Nephron progenitor cell (in vitro differentiated cells): ENCODE results near the gene PLXNA3.

ENCODE experiments used
- DNase-seq: peaks from one replicate; pipeline ENCODE4 v3.0.0; 2021
- H3K27ac Mint-ChIP-seq: 2 replicates; pipeline ENCODE4 v1.8.0; 2021; ENCODE audit warnings: mild to moderate bottlenecking, moderate library complexity, mixed read lengths
- H3K27me3 Mint-ChIP-seq: 2 replicates; pipeline ENCODE4 v1.8.0; 2021; ENCODE audit warnings: mild to moderate bottlenecking, low read depth, mixed read lengths; ENCODE audit not compliant: poor library complexity
- H3K36me3 Mint-ChIP-seq: 2 replicates; pipeline ENCODE4 v1.8.0; 2021; ENCODE audit warnings: low read depth, mixed read lengths
- H3K4me1 Mint-ChIP-seq: 2 replicates; pipeline ENCODE4 v1.8.0; 2021; ENCODE audit warnings: mixed read lengths
- H3K4me3 Mint-ChIP-seq: 2 replicates; pipeline ENCODE4 v1.8.0; 2021; ENCODE audit warnings: mild to moderate bottlenecking, moderate library complexity, mixed read lengths
- H3K9me3 Mint-ChIP-seq: 2 replicates; pipeline ENCODE4 v1.8.0; 2021; ENCODE audit warnings: mild to moderate bottlenecking, moderate library complexity, mixed read lengths
- TF ChIP-seq, protein P1 (sequence below): fragments of 200-600 bp; sonication (generic); IDR thresholded peaks from 2 replicates; pipeline ENCODE4 v1.5.0; 2021; ENCODE audit warnings: antibody characterized with exemption

The PLXNA3 gene

DNA sequence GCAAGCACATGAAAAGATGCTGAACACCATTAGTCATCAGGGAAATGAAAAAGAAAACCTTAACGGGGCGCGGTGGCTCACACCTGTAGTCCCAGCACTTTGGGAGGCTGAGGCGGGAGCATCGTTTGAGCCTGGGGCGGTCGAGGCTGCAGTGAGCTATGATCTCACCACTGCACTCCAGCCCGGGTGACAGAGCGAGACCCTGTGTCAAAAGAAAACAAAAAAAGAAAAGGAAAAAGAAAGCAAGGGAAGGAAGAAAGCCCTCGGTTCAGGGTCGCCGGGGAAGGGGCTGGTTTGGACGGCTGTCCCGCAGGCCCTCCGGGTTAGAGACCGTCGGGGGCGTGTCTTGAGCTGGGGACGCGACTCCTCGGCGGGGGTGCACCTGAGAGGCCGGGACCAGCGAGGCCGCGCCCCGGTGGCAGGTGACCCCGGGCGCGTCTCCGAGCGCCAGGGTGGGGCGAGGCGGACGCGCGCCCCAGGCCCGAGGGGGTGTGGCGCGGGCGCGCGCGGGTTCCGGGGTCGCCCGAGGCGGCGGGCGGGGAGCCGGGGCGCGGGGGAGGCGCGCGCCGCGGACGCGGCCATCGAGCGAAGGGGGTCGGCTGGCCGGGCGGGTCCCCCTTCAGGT is 478 bp upstream of the PLXNA3 start:
- Mint-ChIP-seq H3K4me3 (peak overlapping the region; percentile 89), H3K27ac (peak overlapping the region; percentile 87), H3K36me3 (peaks cover 25% of the 10 kb centered on the region), H3K4me1 (peaks cover 12% of the 10 kb centered on the region), H3K27me3 (peaks cover 3% of the 10 kb centered on the region), H3K9me3 (peaks cover 56% of the 10 kb centered on the region)
- TF ChIP-seq, protein P1, sequence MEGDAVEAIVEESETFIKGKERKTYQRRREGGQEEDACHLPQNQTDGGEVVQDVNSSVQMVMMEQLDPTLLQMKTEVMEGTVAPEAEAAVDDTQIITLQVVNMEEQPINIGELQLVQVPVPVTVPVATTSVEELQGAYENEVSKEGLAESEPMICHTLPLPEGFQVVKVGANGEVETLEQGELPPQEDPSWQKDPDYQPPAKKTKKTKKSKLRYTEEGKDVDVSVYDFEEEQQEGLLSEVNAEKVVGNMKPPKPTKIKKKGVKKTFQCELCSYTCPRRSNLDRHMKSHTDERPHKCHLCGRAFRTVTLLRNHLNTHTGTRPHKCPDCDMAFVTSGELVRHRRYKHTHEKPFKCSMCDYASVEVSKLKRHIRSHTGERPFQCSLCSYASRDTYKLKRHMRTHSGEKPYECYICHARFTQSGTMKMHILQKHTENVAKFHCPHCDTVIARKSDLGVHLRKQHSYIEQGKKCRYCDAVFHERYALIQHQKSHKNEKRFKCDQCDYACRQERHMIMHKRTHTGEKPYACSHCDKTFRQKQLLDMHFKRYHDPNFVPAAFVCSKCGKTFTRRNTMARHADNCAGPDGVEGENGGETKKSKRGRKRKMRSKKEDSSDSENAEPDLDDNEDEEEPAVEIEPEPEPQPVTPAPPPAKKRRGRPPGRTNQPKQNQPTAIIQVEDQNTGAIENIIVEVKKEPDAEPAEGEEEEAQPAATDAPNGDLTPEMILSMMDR, result no peak
- DNase-seq, result peak; percentile 54

DNA sequence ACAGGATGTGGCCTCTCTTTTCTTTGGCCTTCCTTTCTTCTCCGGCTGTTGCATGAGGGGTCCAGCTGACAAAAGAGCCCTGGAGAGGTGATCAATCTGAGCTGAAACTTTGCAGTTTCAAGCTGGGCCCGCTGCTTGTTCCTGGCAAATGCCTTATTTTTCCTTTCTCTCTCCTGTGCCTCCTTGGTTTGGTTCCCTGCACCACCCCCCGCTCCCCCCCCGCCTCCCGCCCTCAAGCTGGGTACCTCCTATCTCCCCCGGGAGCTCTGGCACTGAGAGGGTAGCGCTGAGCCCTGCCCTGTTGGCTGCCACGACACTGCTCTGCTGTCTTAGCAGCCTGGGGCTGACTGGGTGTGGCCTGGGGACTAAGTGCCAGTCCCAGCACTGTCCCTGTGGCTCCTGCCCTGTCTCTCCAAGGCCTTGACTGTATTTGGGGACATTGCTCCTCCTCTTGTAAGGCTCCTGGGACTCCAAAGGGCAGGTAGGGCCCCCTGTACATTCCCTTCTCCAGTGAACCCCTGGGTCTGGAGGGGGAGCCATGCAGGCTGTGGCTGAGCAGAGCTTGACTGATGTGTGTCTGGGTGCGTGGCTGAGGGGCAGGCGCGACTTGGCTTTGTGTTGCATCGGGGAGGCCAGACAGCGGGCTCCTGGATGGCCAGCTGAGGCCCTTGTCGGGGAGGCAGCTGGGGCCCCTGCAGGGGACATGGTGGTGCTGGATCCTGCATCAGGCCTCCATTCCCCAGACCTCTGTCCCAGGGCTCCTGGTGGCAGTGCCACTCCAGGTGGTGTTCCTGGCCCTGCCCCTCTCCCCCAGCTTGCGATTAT is 1.1 kb downstream of the PLXNA3 start:
- H3K36me3 Mint-ChIP-seq, result peaks cover 23% of the 10 kb centered on the region
- H3K27me3 Mint-ChIP-seq, result peaks cover 3% of the 10 kb centered on the region
- peak overlapping the region; percentile 54 for H3K27ac Mint-ChIP-seq
- no peak for DNase-seq
- H3K4me3 Mint-ChIP-seq, result peak overlapping the region; percentile 87
- H3K4me1 Mint-ChIP-seq, result peaks cover 12% of the 10 kb centered on the region
- TF ChIP-seq, protein P1, result no peak
- peaks cover 47% of the 10 kb centered on the region for H3K9me3 Mint-ChIP-seq

DNA sequence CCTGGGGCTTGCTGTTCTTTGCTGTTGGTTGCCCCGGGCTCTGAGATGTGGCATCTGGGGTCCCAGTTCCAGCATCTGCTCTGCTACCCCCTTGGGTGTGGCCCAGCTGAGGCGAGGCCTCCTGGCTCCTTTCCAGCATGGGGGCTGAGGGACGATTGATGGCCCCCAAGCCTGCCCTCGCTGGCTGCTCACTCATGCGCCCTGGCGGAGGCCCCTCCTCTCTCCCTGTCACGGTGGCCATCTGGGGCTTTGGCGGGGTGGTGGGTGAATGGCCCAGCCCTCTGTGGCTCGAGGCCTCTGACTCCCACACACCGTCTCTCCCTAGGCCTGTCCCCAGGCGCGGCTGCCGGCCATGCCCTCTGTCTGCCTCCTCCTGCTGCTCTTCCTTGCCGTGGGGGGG is 1.8 kb downstream of the PLXNA3 start:
- no peak overlapping the region for H3K27ac Mint-ChIP-seq
- H3K27me3 Mint-ChIP-seq, result peaks cover 3% of the 10 kb centered on the region
- H3K4me1 Mint-ChIP-seq, result peaks cover 12% of the 10 kb centered on the region
- H3K4me3 Mint-ChIP-seq, result peak overlapping the region; percentile 87
- peak; percentile 60 for DNase-seq
- TF ChIP-seq, protein P1, result no peak
- peaks cover 40% of the 10 kb centered on the region for H3K9me3 Mint-ChIP-seq
- peaks cover 17% of the 10 kb centered on the region for H3K36me3 Mint-ChIP-seq

DNA sequence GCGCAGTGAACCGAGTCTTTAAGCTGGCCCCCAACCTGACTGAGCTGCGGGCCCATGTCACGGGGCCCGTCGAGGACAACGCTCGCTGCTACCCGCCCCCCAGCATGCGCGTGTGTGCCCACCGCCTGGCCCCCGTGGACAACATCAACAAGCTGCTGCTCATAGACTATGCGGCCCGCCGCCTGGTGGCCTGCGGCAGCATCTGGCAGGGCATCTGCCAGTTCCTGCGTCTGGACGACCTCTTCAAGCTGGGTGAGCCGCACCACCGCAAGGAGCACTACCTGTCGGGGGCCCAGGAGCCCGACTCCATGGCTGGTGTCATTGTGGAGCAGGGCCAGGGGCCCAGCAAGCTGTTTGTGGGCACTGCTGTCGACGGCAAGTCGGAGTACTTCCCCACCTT is 2.2 kb downstream of the PLXNA3 start:
- DNase-seq, result no peak
- Mint-ChIP-seq H3K27ac (no peak overlapping the region), H3K9me3 (peaks cover 39% of the 10 kb centered on the region), H3K36me3 (peaks cover 17% of the 10 kb centered on the region), H3K4me3 (peak overlapping the region; percentile 87), H3K27me3 (peaks cover 3% of the 10 kb centered on the region), H3K4me1 (peaks cover 12% of the 10 kb centered on the region)
- TF ChIP-seq, protein P1, result no peak

DNA sequence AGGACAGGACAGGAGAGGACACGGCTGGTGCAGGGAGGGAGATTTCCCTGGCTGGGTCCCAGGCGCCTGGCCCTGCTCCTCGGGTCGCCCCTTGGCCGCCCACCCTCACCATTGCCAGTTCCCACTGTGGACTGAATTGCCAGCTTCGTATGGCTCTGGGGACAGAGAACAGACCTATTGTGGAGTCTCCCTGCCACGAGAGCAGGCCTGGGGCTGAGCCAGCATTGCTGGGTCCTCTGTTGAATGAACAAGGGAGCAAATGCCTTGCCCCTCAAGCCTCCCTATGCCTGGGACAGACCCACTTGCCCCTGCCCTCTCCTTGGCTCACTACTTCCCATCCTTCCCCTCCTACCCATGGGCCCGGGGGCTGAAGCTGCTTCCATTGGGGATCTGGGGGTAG is 4.3 kb downstream of the PLXNA3 start:
- Mint-ChIP-seq H3K27me3 (peaks cover under 1% of the 10 kb centered on the region), H3K4me3 (no peak overlapping the region), H3K4me1 (peaks cover 9% of the 10 kb centered on the region), H3K27ac (no peak overlapping the region), H3K9me3 (peaks cover 39% of the 10 kb centered on the region), H3K36me3 (peaks cover 14% of the 10 kb centered on the region)
- DNase-seq, result no peak
- TF ChIP-seq, protein P1, result no peak
